HG03175 (cell line): ENCODE measurements around the gene CSF3.

Source experiments
- ATAC-seq: cut with Tn5 transposase; IDR thresholded peaks from one replicate; pipeline ENCODE4 v1.9.1; 2021; ENCODE audit warnings: mild to moderate bottlenecking, moderate library complexity; ENCODE audit not compliant: unreplicated experiment

The CSF3 gene

GRCh38 chr17:40022961-40023541 is 7.8 kb downstream of the CSF3 start:
- no peak for ATAC-seq

GRCh38 chr17:40023590-40024292 is 8.5 kb downstream of the CSF3 start:
- ATAC-seq: no peak

DNA sequence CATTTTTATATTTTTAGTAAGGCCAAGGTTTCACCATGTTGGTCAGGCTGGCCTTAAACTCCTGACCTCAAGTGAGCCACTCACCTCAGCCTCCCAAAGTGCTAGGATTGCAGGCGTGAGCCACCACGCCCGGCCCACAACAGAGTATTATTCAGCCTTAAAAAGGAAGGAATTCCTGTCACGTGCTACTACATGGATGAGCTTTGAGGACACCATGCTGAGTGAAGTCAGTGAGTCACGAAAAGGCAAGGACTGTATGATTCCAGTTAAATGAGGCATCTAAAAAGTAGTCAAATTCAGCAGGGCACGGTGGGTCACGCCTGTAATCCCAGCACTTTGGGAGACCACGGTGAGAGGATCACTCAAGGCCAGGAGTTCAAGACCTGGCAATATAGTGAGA is 9.7 kb downstream of the CSF3 start:
- no peak for ATAC-seq

- no peak for ATAC-seq
Observed at GRCh38 chr17:40025559-40025958, 10.3 kb downstream of the CSF3 start.

- no peak for ATAC-seq
Observed at GRCh38 chr17:40025991-40026815, 11.0 kb downstream of the CSF3 start.

DNA sequence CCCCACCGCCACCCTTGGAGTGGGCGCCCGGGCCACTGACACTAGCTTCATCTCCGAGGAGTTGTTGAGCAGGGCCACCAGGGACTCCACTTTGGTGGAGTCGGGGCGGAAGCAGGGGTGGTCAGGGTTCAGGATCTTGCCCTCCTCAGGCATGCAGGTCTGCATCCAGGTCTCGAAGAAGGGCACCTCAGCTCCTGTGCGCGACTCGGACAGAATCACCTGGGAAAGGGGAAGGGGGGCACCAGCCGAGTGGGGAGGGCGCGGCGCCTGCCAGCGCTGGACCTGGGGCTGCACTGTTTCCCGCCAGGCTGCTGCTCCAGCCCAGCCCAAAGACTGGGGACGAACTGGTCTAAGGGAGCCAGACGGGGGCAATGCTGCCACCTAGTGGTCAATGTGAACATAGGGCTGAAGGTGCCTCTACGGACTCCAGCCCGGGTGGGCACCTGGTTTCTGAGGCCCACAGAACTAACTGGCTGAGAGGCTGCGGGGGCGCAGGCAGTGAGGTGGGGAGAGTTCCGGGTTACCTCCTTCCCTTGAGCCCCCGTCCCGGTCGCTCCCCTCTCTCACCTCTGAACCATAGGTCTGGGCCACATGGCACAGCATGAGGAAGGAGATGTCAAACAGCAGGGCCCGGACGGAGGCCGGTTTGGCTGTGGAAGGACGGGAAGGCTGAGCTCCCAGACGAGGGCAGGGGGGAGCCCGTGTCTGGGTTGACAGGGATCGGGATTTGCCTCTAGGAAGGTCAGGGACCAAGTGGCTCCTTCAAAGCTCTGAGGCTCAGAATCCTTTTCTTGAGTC is 11.8 kb downstream of the CSF3 start:
- no peak for ATAC-seq

GRCh38 chr17:40027614-40028012 is 12.4 kb downstream of the CSF3 start:
- no peak for ATAC-seq

DNA sequence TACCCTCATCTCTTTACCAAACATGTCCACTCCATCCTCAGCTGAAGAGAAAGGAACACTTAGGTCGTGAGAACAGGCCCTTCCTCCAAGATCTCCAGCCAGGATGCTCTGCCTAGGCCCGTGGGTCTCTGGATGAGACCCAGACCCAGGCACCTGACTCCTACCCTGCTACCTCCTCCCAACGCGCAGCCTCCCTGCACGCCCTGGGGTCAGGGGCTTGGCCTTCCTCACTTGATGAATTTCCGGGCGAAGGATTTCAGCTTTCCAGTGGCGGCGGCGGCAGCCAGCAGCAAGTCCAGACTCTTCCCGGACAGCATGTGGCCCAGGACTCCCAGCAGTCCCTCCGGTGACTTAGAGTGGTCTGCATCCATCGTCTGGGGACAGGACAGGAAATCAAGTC is 13.4 kb downstream of the CSF3 start:
- no peak for ATAC-seq

DNA sequence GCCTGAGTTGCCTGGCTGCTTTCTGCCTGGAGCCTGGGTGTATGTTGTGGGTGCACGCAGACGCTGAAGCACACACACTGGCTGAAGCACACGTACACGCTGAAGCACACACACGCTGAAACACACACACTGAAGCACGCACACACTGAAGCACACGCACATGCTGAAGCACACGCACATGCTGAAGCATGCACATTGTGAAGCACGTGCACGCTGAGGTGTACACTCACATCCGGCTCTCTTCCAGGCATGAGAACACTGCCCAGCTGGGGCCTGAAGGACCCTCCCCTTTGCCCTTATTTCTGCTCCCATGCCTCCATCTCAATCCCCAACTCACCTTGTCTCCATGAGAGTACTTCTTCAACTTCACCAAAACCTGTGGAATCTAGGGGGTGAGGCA is 16.5 kb downstream of the CSF3 start:
- no peak for ATAC-seq

GRCh38 chr17:40032322-40033320 is 17.4 kb downstream of the CSF3 start:
- ATAC-seq: no peak

DNA sequence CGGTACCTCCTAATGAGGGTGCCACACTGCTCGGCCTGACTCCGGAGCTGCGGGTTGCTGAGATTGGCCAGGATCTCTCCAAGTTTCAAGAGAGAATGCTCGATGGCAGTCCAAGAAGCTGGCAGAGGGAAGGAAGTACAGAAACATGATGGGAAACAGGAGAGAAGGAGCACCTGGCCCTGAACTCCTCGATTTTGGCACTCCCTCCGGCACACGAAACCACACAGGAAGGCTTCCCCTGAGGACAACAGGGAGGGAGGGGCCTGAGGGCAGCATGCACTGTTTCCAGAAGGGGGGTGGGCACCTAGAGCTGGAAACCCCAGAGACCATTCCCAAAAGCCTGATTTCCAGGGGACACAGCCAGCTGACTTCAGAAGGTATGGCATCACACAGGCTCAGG is 18.1 kb downstream of the CSF3 start:
- ATAC-seq: no peak

DNA sequence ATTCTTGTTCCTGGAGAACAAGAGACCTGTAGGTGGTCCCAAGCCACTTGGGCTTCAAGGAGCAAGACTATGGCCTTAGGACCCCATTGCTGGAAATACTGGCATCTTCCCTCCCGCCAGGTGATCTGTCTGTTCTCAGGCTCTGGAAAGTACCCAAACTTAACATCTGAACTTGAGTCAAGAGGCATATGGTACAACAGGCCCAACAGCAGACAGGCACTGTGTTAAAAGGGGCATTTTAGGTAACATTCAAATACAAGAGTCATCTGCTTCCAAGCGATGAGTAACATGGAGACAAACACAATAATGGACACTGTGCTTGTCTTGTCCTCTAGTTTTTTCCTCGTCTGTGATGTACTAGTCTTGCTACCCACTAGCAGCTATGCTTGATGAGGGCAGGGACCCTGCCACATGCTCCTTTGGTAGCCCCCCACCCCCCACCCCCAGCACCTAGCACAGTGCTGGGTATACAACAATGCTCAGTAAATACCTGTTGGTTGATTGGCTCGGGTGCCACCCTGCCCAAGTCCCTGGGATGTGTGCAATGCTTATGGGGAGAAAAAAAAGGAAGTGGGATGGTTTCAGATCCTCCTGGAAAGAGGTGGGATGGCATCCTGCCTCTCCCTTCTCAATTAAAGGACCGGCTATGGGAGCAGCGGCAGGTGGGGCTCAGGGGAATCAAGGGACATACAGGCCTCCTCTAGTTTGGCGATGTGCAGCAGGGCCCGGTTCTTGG is 19.4 kb downstream of the CSF3 start:
- ATAC-seq: no peak

- no peak for ATAC-seq
Observed at GRCh38 chr17:40035162-40035559, 19.9 kb downstream of the CSF3 start.

GRCh38 chr17:40038882-40039513 is 23.8 kb downstream of the CSF3 start:
- no peak for ATAC-seq

DNA sequence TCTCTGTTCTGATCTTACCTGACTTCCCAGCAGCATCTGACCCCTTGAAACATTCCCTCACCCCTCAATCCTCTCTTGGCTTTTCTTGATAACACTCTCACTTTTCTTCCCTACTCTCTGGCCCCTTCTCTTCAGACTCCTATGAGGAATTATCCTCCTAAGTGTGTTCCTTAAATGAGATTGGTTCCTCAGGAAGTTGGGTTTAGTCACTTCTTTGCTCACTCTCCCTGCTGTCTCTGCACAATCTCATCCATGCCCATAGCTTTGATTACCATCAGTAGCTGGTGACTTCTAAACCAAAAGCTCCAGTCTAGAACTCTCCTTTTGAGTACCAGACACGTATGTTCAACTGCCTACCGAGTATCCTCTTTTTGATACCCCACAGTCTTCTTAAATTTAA is 26.0 kb downstream of the CSF3 start:
- ATAC-seq: no peak

DNA sequence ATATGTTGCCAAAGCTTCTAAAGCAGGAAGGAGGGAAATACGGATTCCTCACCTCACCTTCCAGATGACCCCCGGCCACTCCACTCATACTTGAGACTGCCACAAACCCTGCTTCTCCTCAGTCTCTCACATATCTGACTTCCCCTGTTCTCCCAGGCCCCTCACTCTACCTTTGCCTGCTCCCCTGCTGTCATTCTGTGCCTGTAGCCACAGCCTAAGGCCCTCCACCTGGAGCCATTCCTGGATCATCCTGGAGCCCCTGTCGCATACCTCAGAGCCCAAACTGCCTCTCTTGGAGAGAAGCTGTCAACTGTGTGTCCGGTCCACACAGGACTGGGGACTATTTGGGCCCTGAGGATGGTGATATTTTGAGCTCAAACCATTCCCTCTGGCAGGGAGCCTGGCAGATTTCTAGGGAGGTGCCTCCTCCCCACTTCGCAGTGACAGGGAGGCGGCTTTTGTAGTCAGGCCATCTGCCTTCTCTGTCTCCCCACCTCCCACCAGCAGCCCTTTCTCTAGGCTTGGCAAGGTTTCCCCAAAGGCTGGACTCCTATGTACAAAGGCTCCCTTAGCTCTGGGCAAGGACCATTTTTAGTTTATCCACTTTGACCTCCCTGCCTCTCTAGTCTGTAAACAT is 41.3 kb downstream of the CSF3 start:
- no peak for ATAC-seq

DNA sequence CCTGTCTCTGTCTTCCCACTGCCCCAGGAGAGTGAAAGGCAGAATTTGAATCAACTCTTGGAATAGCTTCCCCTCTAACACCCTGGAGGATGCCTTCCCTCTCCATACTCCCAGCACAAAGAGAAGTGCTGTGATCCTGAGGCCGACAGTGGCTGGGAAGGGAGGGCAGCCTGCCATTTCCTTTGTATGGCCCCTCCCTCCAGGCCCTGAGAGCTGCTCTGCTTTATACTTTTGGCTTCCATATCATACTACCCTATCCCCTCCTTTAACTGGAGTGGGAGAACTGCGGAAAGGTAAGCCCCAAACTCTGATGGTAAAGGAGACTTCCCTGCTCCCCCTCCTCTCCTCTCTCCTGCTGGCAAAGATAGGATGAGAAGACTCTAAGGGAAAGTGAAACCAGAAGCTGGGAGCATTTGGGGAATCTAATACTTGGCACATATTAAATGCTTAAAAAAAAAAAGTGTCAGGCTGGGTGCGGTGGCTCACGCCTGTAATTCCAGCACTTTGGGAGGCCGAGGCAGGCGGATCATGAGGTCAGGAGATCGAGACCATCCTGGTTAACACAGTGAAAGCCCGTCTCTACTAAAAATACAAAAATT is 43.0 kb downstream of the CSF3 start:
- no peak for ATAC-seq

GRCh38 chr17:40058865-40059264 is 43.6 kb downstream of the CSF3 start:
- no peak for ATAC-seq
